HepG2 (cell line): ENCODE results near the gene MTA1. TPM values are rescaled to one million over a fixed set of nuclear protein-coding genes. Genes with fewer than 3 reads are reported as not detected.

Source experiments
- AKAP8 ChIP-seq: sonication (generic); formaldehyde crosslinking; IDR thresholded peaks from 2 replicates; pipeline ENCODE4 v1.5.1; 2020; ENCODE audit warnings: mild to moderate bottlenecking, missing genetic modification reagents
- FOSL1 ChIP-seq: sonication (generic); formaldehyde crosslinking; IDR thresholded peaks from 2 replicates; pipeline ENCODE4 v1.9.0; 2021; ENCODE audit warnings: missing genetic modification reagents, borderline replicate concordance
- MEF2D ChIP-seq: sonication (generic); formaldehyde crosslinking; IDR thresholded peaks from 2 replicates; pipeline ENCODE4 v1.5.1; 2020; ENCODE audit warnings: mild to moderate bottlenecking, missing genetic modification reagents
- NBN ChIP-seq: fragments of 450-650 bp; conservative IDR thresholded peaks from 2 replicates; pipeline ENCODE4 v1.6.1; 2017
- PCBP1 ChIP-seq: fragments of 200-400 bp; formaldehyde crosslinking; IDR thresholded peaks from 2 replicates; pipeline ENCODE4 v1.6.1; 2017; ENCODE audit warnings: mild to moderate bottlenecking, low read depth, low read length, borderline replicate concordance
- SALL1 ChIP-seq: sonication (generic); formaldehyde crosslinking; IDR thresholded peaks from 2 replicates; pipeline ENCODE4 v1.8.0; 2022; ENCODE audit warnings: mild to moderate bottlenecking, missing genetic modification reagents
- SUZ12 ChIP-seq: fragments of 150-350 bp; IDR thresholded peaks from 2 replicates; pipeline ENCODE4 v1.6.1; 2014; ENCODE audit warnings: low read depth, low read length
- THAP11 ChIP-seq: IDR thresholded peaks from 2 replicates; pipeline ENCODE4 v1.6.1; 2016; ENCODE audit warnings: missing biosample characterization, missing genetic modification reagents
- ZFY ChIP-seq: sonication (generic); formaldehyde crosslinking; IDR thresholded peaks from 2 replicates; pipeline ENCODE4 v1.4.0; 2020; ENCODE audit warnings: missing genetic modification reagents
- ZNF143 ChIP-seq: sonication (generic); formaldehyde crosslinking; IDR thresholded peaks from 2 replicates; pipeline ENCODE4 v1.4.0; 2020; ENCODE audit warnings: missing genetic modification reagents
- ZNF556 ChIP-seq: sonication (generic); formaldehyde crosslinking; IDR thresholded peaks from 2 replicates; pipeline ENCODE4 v1.4.0; 2020; ENCODE audit warnings: mild to moderate bottlenecking, missing genetic modification reagents, borderline replicate concordance
- ZNF570 ChIP-seq: sonication (generic); formaldehyde crosslinking; IDR thresholded peaks from 2 replicates; pipeline ENCODE4 v1.4.0; 2020; ENCODE audit warnings: mild to moderate bottlenecking, missing genetic modification reagents, borderline replicate concordance
- polyA plus RNA-seq, 8 experiments: library from polyadenylated mRNA; depleted of rRNA in 3 of 8; stranded (reverse) in 7 of 8; unstranded in 1 of 8; fragments of >200 nt; fragmentation: Illumina TruSeq in 4 of 8; extraction: Trizol in 4 of 8; gene quantifications; 2 replicates each; pipeline versions ENCODE4 v1.2.1 to v1.2.3, GENCODE V29; 2011 to 2016; ENCODE audit warnings: low read depth in 4 of 8, missing spikeins in 1 of 8, mixed read lengths in 1 of 8; ENCODE audit not compliant: insufficient read depth in 1 of 8
- total RNA-seq, 5 experiments: library from RNA; depleted of rRNA; stranded (reverse); fragments of >200 nt; fragmentation: Illumina TruSeq; extraction: Trizol; gene quantifications; 2 replicates each; pipeline ENCODE4 v1.2.3, GENCODE V29; 2016; ENCODE audit warnings: low read depth in 1 of 5
- TF ChIP-seq, protein P1 (sequence below): sonication (generic); formaldehyde crosslinking; IDR thresholded peaks from 2 replicates; pipeline ENCODE4 v1.4.0; 2020; ENCODE audit warnings: mild to moderate bottlenecking, low read depth, missing genetic modification reagents
- TF ChIP-seq, protein P2 (sequence below): sonication (generic); formaldehyde crosslinking; IDR thresholded peaks from 2 replicates; pipeline ENCODE4 v1.5.0; 2020; ENCODE audit warnings: mild to moderate bottlenecking, missing genetic modification reagents, borderline replicate concordance
- TF ChIP-seq, protein P3 (sequence below): sonication (generic); formaldehyde crosslinking; IDR thresholded peaks from one replicate; pipeline ENCODE4 v1.5.1; 2020; ENCODE audit warnings: mild to moderate bottlenecking, missing genetic modification reagents; ENCODE audit errors: not compliant biosample characterization

The MTA1 gene
- total and polyA plus RNA-seq, 2 of the 13 experiments (the other 11 are each of a cell fraction or from before 2014, with no cell fraction given), result 35.2 to 85.8 TPM

DNA sequence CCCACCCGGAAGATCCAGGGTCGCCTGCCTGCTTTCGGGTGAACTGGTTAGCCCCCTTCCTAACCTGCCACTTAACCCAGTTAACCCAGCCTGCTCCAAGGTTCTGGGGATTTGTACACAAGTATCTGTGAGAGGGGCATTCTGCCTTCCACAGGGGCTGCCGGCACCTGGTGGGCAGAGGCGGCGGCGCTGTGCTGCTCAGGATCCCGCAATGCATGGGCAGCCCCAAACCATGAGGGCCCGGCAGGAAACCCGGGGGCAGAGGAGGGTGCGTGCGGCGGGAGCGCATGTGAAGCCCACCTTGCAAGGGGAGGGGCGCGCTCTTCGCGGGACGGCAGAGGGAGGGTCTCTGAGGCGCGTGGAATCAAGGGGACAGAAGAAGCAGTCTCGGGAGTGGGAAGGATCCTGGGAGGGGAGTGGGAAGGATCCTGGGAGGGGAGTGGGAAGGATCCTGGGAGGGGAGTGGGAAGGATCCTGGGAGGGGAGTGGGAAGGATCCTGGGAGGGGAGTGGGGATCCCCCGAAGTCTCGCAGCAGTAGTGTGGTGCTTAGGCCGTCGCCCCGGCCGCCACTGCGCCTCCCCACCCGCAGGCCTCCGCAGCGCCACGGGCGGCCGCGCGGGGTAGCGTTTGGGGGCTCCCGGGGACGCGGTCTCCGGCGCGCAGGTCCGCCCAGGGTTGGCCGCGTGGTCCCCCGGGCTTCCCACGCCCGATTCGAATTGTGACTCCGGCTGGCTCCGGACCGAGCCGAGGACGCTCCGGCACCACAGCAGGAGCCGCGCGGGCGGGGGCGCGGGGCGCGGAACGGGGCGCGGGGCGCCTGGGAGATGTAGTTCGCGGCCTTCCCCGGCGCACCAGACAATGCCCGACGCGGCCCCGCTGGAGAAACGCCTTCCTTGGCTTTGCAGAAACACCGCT is 4.9 kb upstream of the MTA1 start (continued):
- TF ChIP-seq, protein P1, sequence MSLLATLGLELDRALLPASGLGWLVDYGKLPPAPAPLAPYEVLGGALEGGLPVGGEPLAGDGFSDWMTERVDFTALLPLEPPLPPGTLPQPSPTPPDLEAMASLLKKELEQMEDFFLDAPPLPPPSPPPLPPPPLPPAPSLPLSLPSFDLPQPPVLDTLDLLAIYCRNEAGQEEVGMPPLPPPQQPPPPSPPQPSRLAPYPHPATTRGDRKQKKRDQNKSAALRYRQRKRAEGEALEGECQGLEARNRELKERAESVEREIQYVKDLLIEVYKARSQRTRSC (CRISPR knock-in tag), result no peak
- TF ChIP-seq ZFY (CRISPR knock-in tag), result peak; percentile 83
- peak; percentile 90 for TF ChIP-seq AKAP8 (CRISPR knock-in tag)
- TF ChIP-seq, protein P2, sequence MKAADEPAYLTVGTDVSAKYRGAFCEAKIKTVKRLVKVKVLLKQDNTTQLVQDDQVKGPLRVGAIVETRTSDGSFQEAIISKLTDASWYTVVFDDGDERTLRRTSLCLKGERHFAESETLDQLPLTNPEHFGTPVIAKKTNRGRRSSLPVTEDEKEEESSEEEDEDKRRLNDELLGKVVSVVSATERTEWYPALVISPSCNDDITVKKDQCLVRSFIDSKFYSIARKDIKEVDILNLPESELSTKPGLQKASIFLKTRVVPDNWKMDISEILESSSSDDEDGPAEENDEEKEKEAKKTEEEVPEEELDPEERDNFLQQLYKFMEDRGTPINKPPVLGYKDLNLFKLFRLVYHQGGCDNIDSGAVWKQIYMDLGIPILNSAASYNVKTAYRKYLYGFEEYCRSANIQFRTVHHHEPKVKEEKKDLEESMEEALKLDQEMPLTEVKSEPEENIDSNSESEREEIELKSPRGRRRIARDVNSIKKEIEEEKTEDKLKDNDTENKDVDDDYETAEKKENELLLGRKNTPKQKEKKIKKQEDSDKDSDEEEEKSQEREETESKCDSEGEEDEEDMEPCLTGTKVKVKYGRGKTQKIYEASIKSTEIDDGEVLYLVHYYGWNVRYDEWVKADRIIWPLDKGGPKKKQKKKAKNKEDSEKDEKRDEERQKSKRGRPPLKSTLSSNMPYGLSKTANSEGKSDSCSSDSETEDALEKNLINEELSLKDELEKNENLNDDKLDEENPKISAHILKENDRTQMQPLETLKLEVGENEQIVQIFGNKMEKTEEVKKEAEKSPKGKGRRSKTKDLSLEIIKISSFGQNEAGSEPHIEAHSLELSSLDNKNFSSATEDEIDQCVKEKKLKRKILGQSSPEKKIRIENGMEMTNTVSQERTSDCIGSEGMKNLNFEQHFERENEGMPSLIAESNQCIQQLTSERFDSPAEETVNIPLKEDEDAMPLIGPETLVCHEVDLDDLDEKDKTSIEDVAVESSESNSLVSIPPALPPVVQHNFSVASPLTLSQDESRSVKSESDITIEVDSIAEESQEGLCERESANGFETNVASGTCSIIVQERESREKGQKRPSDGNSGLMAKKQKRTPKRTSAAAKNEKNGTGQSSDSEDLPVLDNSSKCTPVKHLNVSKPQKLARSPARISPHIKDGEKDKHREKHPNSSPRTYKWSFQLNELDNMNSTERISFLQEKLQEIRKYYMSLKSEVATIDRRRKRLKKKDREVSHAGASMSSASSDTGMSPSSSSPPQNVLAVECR (CRISPR knock-in tag), result no peak; the same call in 1 of the 2 replicates
- peak; percentile 96 for TF ChIP-seq THAP11 (CRISPR knock-in tag)
- TF ChIP-seq NBN, result no peak
- no peak for TF ChIP-seq MEF2D (CRISPR knock-in tag)
- 0 out of 2 replicates have a peak, but pooled peaks have one; percentile 21 for TF ChIP-seq SUZ12
- peak; percentile 46; the same call in 1 of the 2 replicates for TF ChIP-seq SALL1 (CRISPR knock-in tag)
- 0 out of 2 replicates have a peak, but pooled peaks have one; percentile 33 for TF ChIP-seq ZNF556
- TF ChIP-seq, protein P3, sequence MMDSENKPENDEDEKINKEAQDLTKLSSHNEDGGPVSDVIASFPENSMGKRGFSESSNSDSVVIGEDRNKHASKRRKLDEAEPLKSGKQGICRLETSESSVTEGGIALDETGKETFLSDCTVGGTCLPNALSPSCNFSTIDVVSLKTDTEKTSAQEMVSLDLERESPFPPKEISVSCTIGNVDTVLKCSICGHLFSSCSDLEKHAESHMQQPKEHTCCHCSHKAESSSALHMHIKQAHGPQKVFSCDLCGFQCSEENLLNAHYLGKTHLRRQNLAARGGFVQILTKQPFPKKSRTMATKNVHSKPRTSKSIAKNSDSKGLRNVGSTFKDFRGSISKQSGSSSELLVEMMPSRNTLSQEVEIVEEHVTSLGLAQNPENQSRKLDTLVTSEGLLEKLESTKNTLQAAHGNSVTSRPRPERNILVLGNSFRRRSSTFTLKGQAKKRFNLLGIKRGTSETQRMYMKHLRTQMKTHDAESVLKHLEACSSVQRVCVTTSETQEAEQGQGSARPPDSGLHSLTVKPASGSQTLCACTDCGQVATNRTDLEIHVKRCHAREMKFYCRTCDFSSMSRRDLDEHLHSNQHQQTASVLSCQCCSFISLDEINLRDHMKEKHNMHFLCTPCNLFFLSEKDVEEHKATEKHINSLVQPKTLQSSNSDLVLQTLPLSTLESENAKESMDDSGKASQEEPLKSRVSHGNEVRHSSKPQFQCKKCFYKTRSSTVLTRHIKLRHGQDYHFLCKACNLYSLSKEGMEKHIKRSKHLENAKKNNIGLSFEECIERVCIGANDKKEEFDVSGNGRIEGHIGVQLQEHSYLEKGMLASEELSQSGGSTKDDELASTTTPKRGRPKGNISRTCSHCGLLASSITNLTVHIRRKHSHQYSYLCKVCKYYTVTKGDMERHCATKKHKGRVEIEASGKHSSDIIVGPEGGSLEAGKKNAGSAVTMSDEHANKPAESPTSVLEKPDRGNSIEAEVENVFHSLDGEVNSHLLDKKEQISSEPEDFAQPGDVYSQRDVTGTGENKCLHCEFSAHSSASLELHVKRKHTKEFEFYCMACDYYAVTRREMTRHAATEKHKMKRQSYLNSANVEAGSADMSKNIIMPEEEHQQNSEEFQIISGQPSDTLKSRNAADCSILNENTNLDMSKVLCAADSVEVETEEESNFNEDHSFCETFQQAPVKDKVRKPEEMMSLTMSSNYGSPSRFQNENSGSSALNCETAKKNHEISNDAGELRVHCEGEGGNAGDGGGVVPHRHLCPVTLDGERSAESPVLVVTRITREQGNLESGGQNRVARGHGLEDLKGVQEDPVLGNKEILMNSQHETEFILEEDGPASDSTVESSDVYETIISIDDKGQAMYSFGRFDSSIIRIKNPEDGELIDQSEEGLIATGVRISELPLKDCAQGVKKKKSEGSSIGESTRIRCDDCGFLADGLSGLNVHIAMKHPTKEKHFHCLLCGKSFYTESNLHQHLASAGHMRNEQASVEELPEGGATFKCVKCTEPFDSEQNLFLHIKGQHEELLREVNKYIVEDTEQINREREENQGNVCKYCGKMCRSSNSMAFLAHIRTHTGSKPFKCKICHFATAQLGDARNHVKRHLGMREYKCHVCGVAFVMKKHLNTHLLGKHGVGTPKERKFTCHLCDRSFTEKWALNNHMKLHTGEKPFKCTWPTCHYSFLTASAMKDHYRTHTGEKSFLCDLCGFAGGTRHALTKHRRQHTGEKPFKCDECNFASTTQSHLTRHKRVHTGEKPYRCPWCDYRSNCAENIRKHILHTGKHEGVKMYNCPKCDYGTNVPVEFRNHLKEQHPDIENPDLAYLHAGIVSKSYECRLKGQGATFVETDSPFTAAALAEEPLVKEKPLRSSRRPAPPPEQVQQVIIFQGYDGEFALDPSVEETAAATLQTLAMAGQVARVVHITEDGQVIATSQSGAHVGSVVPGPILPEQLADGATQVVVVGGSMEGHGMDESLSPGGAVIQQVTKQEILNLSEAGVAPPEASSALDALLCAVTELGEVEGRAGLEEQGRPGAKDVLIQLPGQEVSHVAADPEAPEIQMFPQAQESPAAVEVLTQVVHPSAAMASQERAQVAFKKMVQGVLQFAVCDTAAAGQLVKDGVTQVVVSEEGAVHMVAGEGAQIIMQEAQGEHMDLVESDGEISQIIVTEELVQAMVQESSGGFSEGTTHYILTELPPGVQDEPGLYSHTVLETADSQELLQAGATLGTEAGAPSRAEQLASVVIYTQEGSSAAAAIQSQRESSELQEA (CRISPR knock-in tag), result no peak
- no peak for TF ChIP-seq FOSL1 (CRISPR knock-in tag)
- TF ChIP-seq ZNF143 (CRISPR knock-in tag), result peak; percentile 87
- TF ChIP-seq PCBP1, result 0 out of 2 replicates have a peak, but pooled peaks have one; percentile 30
- TF ChIP-seq ZNF570 (CRISPR knock-in tag), result no peak
